ENCODE results near the gene FOLR3.

The FOLR3 gene

DNA sequence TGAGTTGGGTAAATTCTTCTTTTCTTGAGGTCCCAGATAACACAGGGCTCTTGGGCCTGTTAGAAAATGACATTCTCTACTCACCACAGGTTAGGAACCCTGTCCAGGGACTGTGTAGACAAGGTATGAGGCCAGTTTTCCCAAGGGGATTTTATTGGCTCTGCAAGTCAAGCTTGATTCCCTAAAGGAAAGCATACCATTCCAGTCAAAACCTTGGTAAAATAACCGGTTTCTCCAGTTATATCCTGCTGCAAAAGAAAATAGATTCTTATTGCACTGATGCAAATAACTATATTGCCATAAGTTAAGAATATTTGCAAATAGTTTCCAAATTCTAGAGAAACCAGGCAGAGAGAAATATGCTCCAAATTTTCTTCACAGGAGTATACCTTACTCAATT lies 9.6 kb upstream of the FOLR3 start:
- no peak overlapping the region for H3K27ac ChIP-seq
- TF ChIP-seq, protein P1, sequence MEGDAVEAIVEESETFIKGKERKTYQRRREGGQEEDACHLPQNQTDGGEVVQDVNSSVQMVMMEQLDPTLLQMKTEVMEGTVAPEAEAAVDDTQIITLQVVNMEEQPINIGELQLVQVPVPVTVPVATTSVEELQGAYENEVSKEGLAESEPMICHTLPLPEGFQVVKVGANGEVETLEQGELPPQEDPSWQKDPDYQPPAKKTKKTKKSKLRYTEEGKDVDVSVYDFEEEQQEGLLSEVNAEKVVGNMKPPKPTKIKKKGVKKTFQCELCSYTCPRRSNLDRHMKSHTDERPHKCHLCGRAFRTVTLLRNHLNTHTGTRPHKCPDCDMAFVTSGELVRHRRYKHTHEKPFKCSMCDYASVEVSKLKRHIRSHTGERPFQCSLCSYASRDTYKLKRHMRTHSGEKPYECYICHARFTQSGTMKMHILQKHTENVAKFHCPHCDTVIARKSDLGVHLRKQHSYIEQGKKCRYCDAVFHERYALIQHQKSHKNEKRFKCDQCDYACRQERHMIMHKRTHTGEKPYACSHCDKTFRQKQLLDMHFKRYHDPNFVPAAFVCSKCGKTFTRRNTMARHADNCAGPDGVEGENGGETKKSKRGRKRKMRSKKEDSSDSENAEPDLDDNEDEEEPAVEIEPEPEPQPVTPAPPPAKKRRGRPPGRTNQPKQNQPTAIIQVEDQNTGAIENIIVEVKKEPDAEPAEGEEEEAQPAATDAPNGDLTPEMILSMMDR (conservative IDR thresholded peaks at IDR 0.05): no peak

DNA sequence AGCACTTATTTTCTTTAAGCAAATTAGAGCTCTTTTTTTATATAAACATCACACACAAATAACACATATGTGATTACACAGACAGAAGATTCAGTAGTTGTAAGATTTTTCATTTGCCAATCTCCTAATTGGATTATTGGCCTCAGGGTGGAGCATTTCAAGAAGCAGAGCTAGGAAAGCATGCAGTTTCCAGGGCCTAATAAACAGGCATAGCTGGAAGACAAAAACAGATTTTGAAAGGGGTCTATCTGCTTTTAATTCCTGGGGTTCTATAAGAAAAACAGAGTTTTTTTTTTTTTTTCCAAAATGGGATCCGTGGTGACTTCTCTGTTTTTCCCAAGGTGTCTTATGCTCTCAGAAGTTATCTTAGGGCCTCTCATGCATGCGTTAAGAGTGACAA lies 7.6 kb upstream of the FOLR3 start:
- no peak overlapping the region for H3K27ac ChIP-seq
- TF ChIP-seq, protein P1 (conservative IDR thresholded peaks at IDR 0.05): no peak

DNA sequence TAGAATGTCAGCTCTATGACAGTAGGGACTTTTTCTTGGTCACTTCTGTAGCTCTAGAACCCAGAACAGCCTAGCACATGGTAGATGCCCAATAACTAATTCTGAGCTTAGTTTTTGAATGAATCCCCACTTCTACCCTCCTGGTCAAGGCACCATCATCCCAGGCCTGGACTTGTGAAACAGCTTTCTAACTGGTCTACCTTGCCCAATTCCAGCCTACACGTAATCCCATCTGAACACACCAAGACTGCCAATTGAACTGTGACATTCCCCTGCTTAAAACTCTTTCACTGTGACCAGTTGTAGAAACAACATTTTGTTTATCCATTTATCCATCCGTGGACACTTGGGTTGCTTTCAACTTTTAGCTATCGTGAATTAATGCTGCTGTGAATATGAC lies 6.1 kb upstream of the FOLR3 start:
- H3K27ac ChIP-seq: no peak overlapping the region
- TF ChIP-seq, protein P1 (conservative IDR thresholded peaks at IDR 0.05): no peak

DNA sequence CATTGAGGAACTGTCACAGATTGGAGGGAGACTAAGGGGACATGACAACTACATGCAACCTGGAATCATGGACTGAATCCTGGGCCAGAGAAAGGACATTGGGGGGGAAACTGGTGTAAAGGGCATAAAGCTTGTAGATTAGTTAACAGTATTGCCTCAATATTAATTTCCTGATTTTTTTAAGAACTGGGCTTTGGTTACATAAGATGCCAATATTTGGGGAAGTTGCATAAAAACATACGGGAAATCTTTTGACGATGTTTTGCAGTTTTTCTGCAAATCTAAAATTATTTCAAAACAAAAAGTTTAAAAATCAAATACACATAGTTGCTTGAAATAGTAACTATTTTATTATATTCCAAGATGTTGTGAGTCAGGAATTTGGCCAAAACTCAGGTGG lies 2.9 kb upstream of the FOLR3 start:
- H3K27ac ChIP-seq: no peak overlapping the region
- TF ChIP-seq, protein P1 (conservative IDR thresholded peaks at IDR 0.05): no peak

DNA sequence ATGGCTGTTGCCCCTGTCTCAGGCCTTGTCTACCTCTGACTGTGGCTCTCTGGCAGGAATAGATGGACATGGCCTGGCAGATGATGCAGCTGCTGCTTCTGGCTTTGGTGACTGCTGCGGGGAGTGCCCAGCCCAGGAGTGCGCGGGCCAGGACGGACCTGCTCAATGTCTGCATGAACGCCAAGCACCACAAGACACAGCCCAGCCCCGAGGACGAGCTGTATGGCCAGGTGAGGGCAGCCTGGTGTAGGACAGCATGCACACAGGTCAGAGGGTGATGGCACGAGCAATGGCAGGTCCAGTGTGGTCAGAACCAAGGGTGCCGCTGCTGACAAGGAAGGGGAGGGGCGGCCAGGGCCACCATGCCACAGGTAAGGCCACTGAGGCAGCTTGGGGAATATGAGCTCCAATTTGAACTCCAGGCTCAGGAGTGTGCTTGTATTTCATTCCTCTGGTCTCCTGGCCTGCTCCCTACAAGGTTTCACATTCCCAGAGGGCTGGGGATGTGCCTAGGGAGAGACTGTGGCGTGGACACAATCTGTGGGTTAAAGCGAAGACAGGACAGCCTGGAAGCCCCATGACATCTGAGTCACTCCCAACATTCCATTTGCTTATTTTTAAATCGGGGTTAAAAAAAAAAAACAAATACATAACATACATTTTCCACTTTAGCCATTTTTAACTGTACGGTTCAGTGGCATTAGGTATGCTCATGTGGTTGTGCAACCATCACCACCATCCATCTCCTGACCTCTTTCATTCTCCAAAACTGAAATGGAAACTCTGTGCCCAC lies 562 bp downstream of the FOLR3 start:
- no peak overlapping the region for H3K27ac ChIP-seq
- TF ChIP-seq, protein P1 (conservative IDR thresholded peaks at IDR 0.05): no peak

DNA sequence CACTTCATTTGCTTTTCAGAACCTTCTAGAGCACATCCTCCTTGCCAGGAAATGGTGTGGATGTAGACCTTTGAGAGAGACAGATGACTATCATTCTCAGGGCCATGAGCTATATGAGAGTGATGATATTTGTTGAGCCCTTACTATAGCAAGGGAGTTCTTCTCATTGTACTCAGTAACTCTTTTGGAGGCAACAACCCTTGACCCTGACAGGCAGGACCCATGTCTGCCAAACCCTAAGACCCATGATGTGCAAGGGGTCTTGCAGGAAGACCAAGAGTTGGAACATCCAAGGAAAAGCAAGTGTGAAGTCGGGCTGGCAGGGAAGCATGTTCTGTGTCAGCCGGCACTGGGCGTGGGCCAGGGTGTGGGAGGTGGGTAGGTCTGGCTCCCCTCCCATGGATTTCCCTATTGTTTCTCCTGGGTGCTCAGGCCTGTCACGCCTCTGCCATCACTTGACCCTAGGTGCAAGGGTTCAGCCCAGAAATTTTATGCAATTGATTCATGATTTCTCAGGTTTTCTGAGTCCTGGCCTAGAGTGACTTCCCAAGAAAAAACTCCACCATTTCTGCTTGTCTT lies 1.2 kb downstream of the FOLR3 start:
- TF ChIP-seq, protein P1 (conservative IDR thresholded peaks at IDR 0.05): no peak
- no peak overlapping the region for H3K27ac ChIP-seq

DNA sequence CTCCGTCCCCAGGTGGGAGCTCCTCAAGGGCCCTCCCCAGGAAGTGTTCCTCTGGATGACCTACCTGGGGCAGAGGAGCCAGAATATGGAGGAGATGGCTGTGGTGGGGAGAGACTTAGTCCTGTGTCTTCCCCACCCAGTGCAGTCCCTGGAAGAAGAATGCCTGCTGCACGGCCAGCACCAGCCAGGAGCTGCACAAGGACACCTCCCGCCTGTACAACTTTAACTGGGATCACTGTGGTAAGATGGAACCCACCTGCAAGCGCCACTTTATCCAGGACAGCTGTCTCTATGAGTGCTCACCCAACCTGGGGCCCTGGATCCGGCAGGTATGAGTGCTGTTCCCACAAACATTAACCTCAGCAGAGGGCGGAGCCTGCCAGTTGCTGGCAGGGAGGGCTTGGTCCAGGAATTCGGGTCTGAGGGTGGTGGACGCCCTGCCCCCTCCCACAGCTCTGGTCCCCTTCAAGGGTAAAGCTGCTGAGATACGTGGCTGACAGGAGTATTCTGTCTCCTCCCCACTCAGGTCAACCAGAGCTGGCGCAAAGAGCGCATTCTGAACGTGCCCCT lies 3.4 kb downstream of the FOLR3 start:
- TF ChIP-seq, protein P1 (conservative IDR thresholded peaks at IDR 0.05): no peak
- H3K27ac ChIP-seq: no peak overlapping the region

Measured in VCaP (cell line).